ENCODE data around the gene ADGRV1. TPM values are rescaled to one million over a fixed set of nuclear protein-coding genes. Genes with fewer than 3 reads are reported as not detected.

Gene ADGRV1
- total RNA-seq, 1 experiment from 2014 or later, result 64.8 TPM

- Histone ChIP-seq H2AK5ac (ENCODE audit: insufficient read length, low read length) (no peak overlapping the region), H4K8ac (replicated peaks; ENCODE audit: insufficient read length, low read depth, low read length) (no peak overlapping the region), H3K9me3 (ENCODE audit: control insufficient read depth, low read depth, low read length) (no peaks in the 10 kb centered on the region), H3K79me1 (ENCODE audit: insufficient read depth, low read depth, low read length, poor library complexity, severe bottlenecking) (no peaks in the 10 kb centered on the region), H2AFZ (ENCODE audit: low read length) (no peak overlapping the region), H3K23ac (ENCODE audit: insufficient read length, low read depth, low read length) (no peak overlapping the region), H2BK5ac (ENCODE audit: insufficient read length, low read length) (no peak overlapping the region), H3K14ac (ENCODE audit: insufficient read depth, low read length) (no peak overlapping the region), H3K4me1 (ENCODE audit: insufficient read depth, low read length) (no peaks in the 10 kb centered on the region; the same call in 1 of the 2 replicates), H3K9ac (ENCODE audit: extremely low read depth, insufficient read length, low read length) (no peak overlapping the region), H2BK120ac (ENCODE audit: low read depth, low read length, poor library complexity, severe bottlenecking) (no peak overlapping the region), H3K27ac (ENCODE audit: insufficient read length, low read depth, low read length) (no peak overlapping the region), H3K18ac (ENCODE audit: insufficient read length, low read depth, low read length) (no peak overlapping the region), H2BK20ac (ENCODE audit: low read depth, low read length, poor library complexity, severe bottlenecking) (no peak overlapping the region), H3K79me2 (ENCODE audit: insufficient read depth, low read length) (no peaks in the 10 kb centered on the region), H3T11ph (ENCODE audit: low read length) (no peak overlapping the region), H3K27me3 (ENCODE audit: insufficient read depth, low read length) (no peaks in the 10 kb centered on the region), H4K20me1 (ENCODE audit: control insufficient read depth, insufficient read depth, insufficient read length) (no peaks in the 10 kb centered on the region), H3K23me2 (ENCODE audit: insufficient read length, low read depth, low read length, poor library complexity, severe bottlenecking) (no peaks in the 10 kb centered on the region), H4K5ac (ENCODE audit: insufficient read length, low read depth, low read length) (no peak overlapping the region), H3K4ac (ENCODE audit: low read depth, low read length) (no peak overlapping the region), H3K4me2 (ENCODE audit: insufficient read depth, insufficient read length, low read length) (no peak overlapping the region), H3K56ac (ENCODE audit: insufficient read length, low read depth, low read length) (no peak overlapping the region), H2BK15ac (ENCODE audit: low read depth, low read length) (no peak overlapping the region), H4K91ac (ENCODE audit: insufficient read length, low read depth, low read length) (no peak overlapping the region), H2BK12ac (ENCODE audit: insufficient read length, low read depth, low read length) (no peak overlapping the region)
- Mint-ChIP-seq H3K27ac (peak overlapping the region in 1 of 3 experiments; percentile 14; a peak in 1 of 7 replicates), H3K4me3 (no peak overlapping the region), H3K27me3 (ENCODE audit: low read depth) (no peaks in the 10 kb centered on the region), H3K4me1 (peaks cover 7 to 9% of the 10 kb centered on the region in 2 experiments), H3K9me3 (no peaks in the 10 kb centered on the region), H3K36me3 (ENCODE audit: insufficient read depth in 1 of 3, low read depth in 3 of 3) (no peaks in the 10 kb centered on the region)
- no peak for DNase-seq
- TF ChIP-seq CTCF (conservative IDR thresholded peaks at IDR 0.05), result no peak
- no CpG with 5 or more reads among the region's 6 CpGs for WGBS (ENCODE audit: extremely low coverage, insufficient read length, low lambda C conversion rate)
These were observed 466.1 kb downstream of the ADGRV1 start for GRCh38 chr5:91024727-91025126.

All from H9 (cell line).